Caco-2 (cell line): ENCODE data around the gene NXPE1. TPM values are rescaled to one million over a fixed set of nuclear protein-coding genes. Genes with fewer than 3 reads are reported as not detected.

ENCODE experiments used
- BruUV-seq: library from RNA; stranded (reverse); fragments of 400-500 nt; replicated peaks from 2 replicates; lab custom pipeline; 2021; lab: Mats Ljungman, UMichigan
- CTCF ChIA-PET: fragments of 300-600 bp; sonication (Branson Sonifier 250); formaldehyde crosslinking; loops from one replicate; lab custom pipeline; 2022; ENCODE audit warnings: antibody characterized with exemption; lab: Charles Lee
- POLR2A ChIA-PET: fragments of 300-600 bp; sonication (Branson Sonifier 250); formaldehyde crosslinking; loops from one replicate; lab custom pipeline; 2022; ENCODE audit warnings: antibody characterized with exemption; lab: Charles Lee
- DNase-seq, 2 experiments: peaks; one replicate each; pipeline versions ENCODE4 v3.0.0 to v3.0.0-alpha.2; 2020 to 2022
- H3K27me3 ChIP-seq: replicated peaks from 2 replicates; pipeline ENCODE4 v1.6.0; 2011; ENCODE audit warnings: low read length; ENCODE audit not compliant: control insufficient read depth, insufficient read depth
- H3K36me3 ChIP-seq: 2 replicates; pipeline ENCODE4 v1.5.1; 2011; ENCODE audit warnings: low read length; ENCODE audit not compliant: control insufficient read depth, insufficient read depth
- H3K4me1 ChIP-seq: fragments of 250-450 bp; sonication (Bioruptor Pico); 2 replicates; pipeline ENCODE4 v1.5.1; 2020; ENCODE audit warnings: mild to moderate bottlenecking
- H3K4me3 ChIP-seq: 2 replicates; pipeline ENCODE4 v1.5.1; 2011; ENCODE audit warnings: low read depth, mild to moderate bottlenecking, control low read depth, low read length
- H3K9me3 ChIP-seq: fragments of 250-450 bp; sonication (Bioruptor Pico); 2 replicates; pipeline ENCODE4 v1.5.1; 2020; ENCODE audit warnings: mild to moderate bottlenecking, moderate library complexity
- H3K27ac Mint-ChIP-seq: one replicate; pipeline ENCODE4 v1.8.0; 2022; ENCODE audit warnings: mixed read lengths; ENCODE audit not compliant: unreplicated experiment
- H3K27me3 Mint-ChIP-seq: one replicate; pipeline ENCODE4 v1.8.0; 2022; ENCODE audit warnings: mixed read lengths; ENCODE audit not compliant: insufficient read depth, unreplicated experiment
- H3K36me3 Mint-ChIP-seq: one replicate; pipeline ENCODE4 v1.8.0; 2022; ENCODE audit warnings: mild to moderate bottlenecking, mixed read lengths; ENCODE audit not compliant: insufficient read depth, unreplicated experiment
- H3K4me1 Mint-ChIP-seq: one replicate; pipeline ENCODE4 v1.8.0; 2022; ENCODE audit warnings: low read depth, mixed read lengths; ENCODE audit not compliant: unreplicated experiment
- H3K4me3 Mint-ChIP-seq: one replicate; pipeline ENCODE4 v1.8.0; 2022; ENCODE audit warnings: mild to moderate bottlenecking, moderate library complexity, mixed read lengths; ENCODE audit not compliant: unreplicated experiment
- H3K9me3 Mint-ChIP-seq: one replicate; pipeline ENCODE4 v1.8.0; 2022; ENCODE audit warnings: mixed read lengths; ENCODE audit not compliant: unreplicated experiment
- intact Hi-C: fragments of 100-400 bp; cut with micrococcal nuclease; formaldehyde crosslinking; loops from one replicate; pipeline ENCODE4 v1.10.0; 2022; ENCODE audit not compliant: unreplicated experiment
- total RNA-seq: library from RNA; stranded (reverse); gene quantifications from 2 replicates; pipeline ENCODE4 v1.2.3, GENCODE V29; 2022
- TF ChIP-seq, protein P1 (sequence below), 2 experiments: fragments of 200-600 bp in 1 of 2; IDR thresholded peaks; 1 replicate in 1 of 2; 2 replicates in 1 of 2; pipeline versions ENCODE4 v1.5.1 to v1.8.0; 2011 to 2022; ENCODE audit warnings: antibody characterized with exemption in 1 of 2, control low read depth in 1 of 2, inconsistent platforms in 1 of 2, low read depth in 1 of 2, low read length in 1 of 2, mild to moderate bottlenecking in 1 of 2, moderate library complexity in 1 of 2; ENCODE audit not compliant: insufficient read depth in 1 of 2, severe bottlenecking in 1 of 2, unreplicated experiment in 1 of 2

The NXPE1 gene
- total RNA-seq, 1 experiment from 2014 or later: not detected

- Mint-ChIP-seq H3K4me1 (no peaks in the 10 kb centered on the region), H3K27me3 (no peaks in the 10 kb centered on the region), H3K36me3 (no peaks in the 10 kb centered on the region), H3K9me3 (no peaks in the 10 kb centered on the region), H3K27ac (no peak overlapping the region), H3K4me3 (no peak overlapping the region)
- no peaks in the 10 kb centered on the region for H3K4me1 ChIP-seq
- H3K4me3 ChIP-seq: no peak overlapping the region
- no peaks in the 10 kb centered on the region for H3K9me3 ChIP-seq
- DNase-seq: no peak
- ChIA-PET POLR2A (no interaction called here), CTCF (no interaction called here)
- no peaks in the 10 kb centered on the region for H3K27me3 ChIP-seq
- TF ChIP-seq, protein P1, sequence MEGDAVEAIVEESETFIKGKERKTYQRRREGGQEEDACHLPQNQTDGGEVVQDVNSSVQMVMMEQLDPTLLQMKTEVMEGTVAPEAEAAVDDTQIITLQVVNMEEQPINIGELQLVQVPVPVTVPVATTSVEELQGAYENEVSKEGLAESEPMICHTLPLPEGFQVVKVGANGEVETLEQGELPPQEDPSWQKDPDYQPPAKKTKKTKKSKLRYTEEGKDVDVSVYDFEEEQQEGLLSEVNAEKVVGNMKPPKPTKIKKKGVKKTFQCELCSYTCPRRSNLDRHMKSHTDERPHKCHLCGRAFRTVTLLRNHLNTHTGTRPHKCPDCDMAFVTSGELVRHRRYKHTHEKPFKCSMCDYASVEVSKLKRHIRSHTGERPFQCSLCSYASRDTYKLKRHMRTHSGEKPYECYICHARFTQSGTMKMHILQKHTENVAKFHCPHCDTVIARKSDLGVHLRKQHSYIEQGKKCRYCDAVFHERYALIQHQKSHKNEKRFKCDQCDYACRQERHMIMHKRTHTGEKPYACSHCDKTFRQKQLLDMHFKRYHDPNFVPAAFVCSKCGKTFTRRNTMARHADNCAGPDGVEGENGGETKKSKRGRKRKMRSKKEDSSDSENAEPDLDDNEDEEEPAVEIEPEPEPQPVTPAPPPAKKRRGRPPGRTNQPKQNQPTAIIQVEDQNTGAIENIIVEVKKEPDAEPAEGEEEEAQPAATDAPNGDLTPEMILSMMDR (IDR thresholded peaks at IDR 0.05; ENCODE audit: insufficient read depth in 1 of 2, low read depth in 1 of 2, low read length in 1 of 2, severe bottlenecking in 1 of 2, unreplicated experiment in 1 of 2): no peak
- intact Hi-C loops: no loop called here
- H3K36me3 ChIP-seq: no peaks in the 10 kb centered on the region
- no TSS peak for BruUV-seq
These were observed 35.0 kb upstream of the NXPE1 start for GRCh38 chr11:114594703-114595102.

DNA sequence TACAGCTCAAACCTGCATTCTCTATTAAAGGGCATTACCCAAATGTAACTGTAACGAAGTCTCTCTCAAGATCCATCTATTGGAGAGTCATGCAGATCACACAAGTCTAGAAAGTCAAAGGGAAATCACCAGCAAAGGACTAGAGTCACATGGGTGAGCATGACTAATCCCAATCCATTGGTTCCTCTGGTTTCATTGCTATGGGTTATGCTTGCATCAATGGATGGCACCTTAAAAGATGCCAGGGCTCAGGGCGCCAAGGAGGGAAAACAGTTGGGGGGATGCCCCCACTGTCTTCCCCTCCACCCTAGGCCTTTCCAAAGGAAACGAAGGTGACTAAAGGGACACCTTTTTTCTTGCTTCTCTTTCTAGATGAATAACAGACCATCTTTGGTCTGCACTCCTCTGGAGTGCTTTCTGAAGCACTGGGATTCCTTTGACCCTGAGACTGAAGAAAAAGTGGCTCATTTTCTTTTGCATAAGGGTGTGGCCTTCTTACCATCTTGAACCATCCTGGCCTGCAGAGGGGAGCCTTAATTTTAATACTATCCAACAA lies 27.8 kb upstream of the NXPE1 start:
- POLR2A ChIA-PET: no interaction called here

GRCh38 chr11:114586797-114587196 lies 27.1 kb upstream of the NXPE1 start:
- no peak overlapping the region for H3K4me3 Mint-ChIP-seq
- Histone ChIP-seq H3K4me1 (no peaks in the 10 kb centered on the region), H3K27me3 (no peaks in the 10 kb centered on the region), H3K4me3 (no peak overlapping the region), H3K9me3 (peaks cover 33% of the 10 kb centered on the region), H3K36me3 (no peaks in the 10 kb centered on the region)
- no peaks in the 10 kb centered on the region for H3K27me3 Mint-ChIP-seq
- H3K9me3 Mint-ChIP-seq: peaks cover 50% of the 10 kb centered on the region
- no peaks in the 10 kb centered on the region for H3K36me3 Mint-ChIP-seq
- intact Hi-C loops: loop anchor here (1.0 to 2.0 kb wide), 2 partner anchors 246 to 306 kb away; no protein-coding TSS in a partner anchor
- no TSS peak for BruUV-seq
- no peak for DNase-seq
- H3K27ac Mint-ChIP-seq: no peak overlapping the region
- no peaks in the 10 kb centered on the region for H3K4me1 Mint-ChIP-seq
- ChIA-PET CTCF (no interaction called here), POLR2A (interaction anchor here (0.6 kb wide), 1 partner anchor 159 kb away, joined by 6 read pairs; no protein-coding TSS in a partner anchor)
- TF ChIP-seq, protein P1 (IDR thresholded peaks at IDR 0.05; ENCODE audit: insufficient read depth in 1 of 2, low read depth in 1 of 2, low read length in 1 of 2, severe bottlenecking in 1 of 2, unreplicated experiment in 1 of 2): peak; percentile 27

More for the DNA sequence above, 27.8 kb upstream of the NXPE1 start:
- BruUV-seq: no TSS peak
- Histone ChIP-seq H3K4me3 (no peak overlapping the region), H3K4me1 (no peaks in the 10 kb centered on the region), H3K27me3 (no peaks in the 10 kb centered on the region), H3K36me3 (no peaks in the 10 kb centered on the region), H3K9me3 (peaks cover 33% of the 10 kb centered on the region)
- intact Hi-C loops: loop anchor here (2.0 kb wide), 1 partner anchor 247 kb away; no protein-coding TSS in a partner anchor
- H3K9me3 Mint-ChIP-seq: peaks cover 48% of the 10 kb centered on the region
- no peaks in the 10 kb centered on the region for H3K4me1 Mint-ChIP-seq
- H3K4me3 Mint-ChIP-seq: no peak overlapping the region
- DNase-seq: no peak
- H3K27ac Mint-ChIP-seq: no peak overlapping the region
- no peaks in the 10 kb centered on the region for H3K36me3 Mint-ChIP-seq
- H3K27me3 Mint-ChIP-seq: no peaks in the 10 kb centered on the region
- CTCF ChIA-PET: no interaction called here
- TF ChIP-seq, protein P1 (IDR thresholded peaks at IDR 0.05; ENCODE audit: insufficient read depth in 1 of 2, low read depth in 1 of 2, low read length in 1 of 2, severe bottlenecking in 1 of 2, unreplicated experiment in 1 of 2): no peak
